ENCODE measurements around the gene PHACTR3. TPM values are rescaled to one million over a fixed set of nuclear protein-coding genes. Genes with fewer than 3 reads are reported as not detected.
A peak's percentile ranks its signal among the peaks of the same experiment; 100 is the strongest.

Gene PHACTR3
- total RNA-seq, 1 experiment from 2014 or later, result 30.6 TPM

DNA sequence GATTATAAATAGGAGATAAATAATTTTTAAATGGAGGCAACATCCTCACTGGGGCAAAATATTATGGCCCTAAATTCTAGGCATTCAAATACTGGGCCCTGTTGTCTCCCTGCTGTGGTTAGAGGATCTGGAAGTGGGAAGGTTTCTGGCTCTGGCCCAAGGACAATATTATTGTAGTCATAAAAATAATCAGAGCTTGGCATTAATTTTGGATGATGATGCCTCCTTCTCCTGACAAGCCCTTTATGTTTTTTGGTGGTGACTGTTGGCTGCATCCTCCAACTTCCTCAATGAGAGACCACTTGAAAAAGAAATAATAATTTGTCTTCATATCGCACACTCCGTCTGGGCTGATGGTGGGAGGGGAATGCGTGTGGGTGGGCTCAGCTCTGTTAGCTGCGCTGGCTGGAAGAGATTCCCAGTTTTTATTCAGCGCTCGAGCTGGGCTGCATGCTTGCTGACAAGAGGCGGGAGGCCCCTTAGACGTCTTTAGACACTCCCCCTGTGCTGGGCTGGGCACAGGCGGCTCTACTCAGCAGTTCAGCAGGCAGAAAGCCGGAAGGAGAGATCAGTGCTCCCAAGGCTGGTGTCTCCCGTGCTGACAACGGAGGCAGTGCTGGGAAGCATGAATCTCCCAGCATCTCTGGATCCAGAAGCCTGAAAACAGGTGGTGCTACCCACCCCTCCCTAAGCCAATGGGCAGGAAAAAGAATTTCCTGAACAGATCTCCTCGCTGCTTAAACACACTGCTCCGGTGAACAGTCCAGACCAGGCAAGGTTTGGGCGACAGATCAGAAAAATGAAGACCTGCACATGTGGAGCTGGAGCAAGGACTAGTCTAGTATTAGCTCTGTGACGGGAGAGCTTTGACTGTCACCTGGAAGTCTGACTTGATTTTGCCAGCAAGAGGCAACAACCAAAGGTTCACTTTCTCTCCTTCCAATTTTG, 231.4 kb downstream of the PHACTR3 start:
- no peaks in the 10 kb centered on the region for H4K20me1 ChIP-seq (ENCODE audit: low read length)
- no peaks in the 10 kb centered on the region for H3K27me3 ChIP-seq (ENCODE audit: low read length)
- POLR2A ChIA-PET (ENCODE audit: unreplicated experiment), result interaction anchor here (0.6 to 1.4 kb wide), 3 partner anchors 39 to 137 kb away, joined by 3 to 4 read pairs (median 4); no protein-coding TSS in a partner anchor
- ATAC-seq (peak; percentile 64), DNase-seq (peak; percentile 91)
- no peaks in the 10 kb centered on the region for H3K9me2 ChIP-seq (replicated peaks; ENCODE audit: low read length)
- intact Hi-C loops (cut with micrococcal nuclease), result loop anchor here (1.0 kb wide), 3 partner anchors 10 to 52 kb away; no protein-coding TSS in a partner anchor
- TSS peak; percentile 50 for BruUV-seq (replicated peaks)
- H2AFZ ChIP-seq (ENCODE audit: low read length), result peak overlapping the region; percentile 71
- H3K36me3 ChIP-seq (ENCODE audit: low read depth, low read length), result no peaks in the 10 kb centered on the region
- H3K4me1 ChIP-seq (ENCODE audit: insufficient read depth, low read length), result peaks cover 77% of the 10 kb centered on the region
- peak overlapping the region; percentile 76 for H3K4me3 ChIP-seq (ENCODE audit: low read length)
- CTCF ChIA-PET, result interaction anchor here (0.8 to 1.0 kb wide), 4 partner anchors 9 to 15 kb away, joined by 3 to 5 read pairs (median 4); no protein-coding TSS in a partner anchor
- TF ChIP-seq EZH2phosphoT487 (IDR thresholded peaks at IDR 0.05; ENCODE audit: borderline replicate concordance, low read length) (no peak), EZH2 (IDR thresholded peaks at IDR 0.05; ENCODE audit: low read length, unreplicated experiment) (no peak)
- TF ChIP-seq, protein P1, sequence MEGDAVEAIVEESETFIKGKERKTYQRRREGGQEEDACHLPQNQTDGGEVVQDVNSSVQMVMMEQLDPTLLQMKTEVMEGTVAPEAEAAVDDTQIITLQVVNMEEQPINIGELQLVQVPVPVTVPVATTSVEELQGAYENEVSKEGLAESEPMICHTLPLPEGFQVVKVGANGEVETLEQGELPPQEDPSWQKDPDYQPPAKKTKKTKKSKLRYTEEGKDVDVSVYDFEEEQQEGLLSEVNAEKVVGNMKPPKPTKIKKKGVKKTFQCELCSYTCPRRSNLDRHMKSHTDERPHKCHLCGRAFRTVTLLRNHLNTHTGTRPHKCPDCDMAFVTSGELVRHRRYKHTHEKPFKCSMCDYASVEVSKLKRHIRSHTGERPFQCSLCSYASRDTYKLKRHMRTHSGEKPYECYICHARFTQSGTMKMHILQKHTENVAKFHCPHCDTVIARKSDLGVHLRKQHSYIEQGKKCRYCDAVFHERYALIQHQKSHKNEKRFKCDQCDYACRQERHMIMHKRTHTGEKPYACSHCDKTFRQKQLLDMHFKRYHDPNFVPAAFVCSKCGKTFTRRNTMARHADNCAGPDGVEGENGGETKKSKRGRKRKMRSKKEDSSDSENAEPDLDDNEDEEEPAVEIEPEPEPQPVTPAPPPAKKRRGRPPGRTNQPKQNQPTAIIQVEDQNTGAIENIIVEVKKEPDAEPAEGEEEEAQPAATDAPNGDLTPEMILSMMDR (conservative IDR thresholded peaks at IDR 0.05; ENCODE audit: low read depth, low read length), result no peak
- H3K27ac ChIP-seq (ENCODE audit: low read length), result peak overlapping the region; percentile 53
- peaks cover 41% of the 10 kb centered on the region for H3K79me2 ChIP-seq (ENCODE audit: low read length)
- peak overlapping the region; percentile 92 for H3K4me2 ChIP-seq (ENCODE audit: low read length)
- peak overlapping the region; percentile 52 for H3K9ac ChIP-seq (ENCODE audit: low read length)
- no peaks in the 10 kb centered on the region for H3F3A ChIP-seq (ENCODE audit: low read length, unreplicated experiment)
- no peaks in the 10 kb centered on the region for H3K9me3 ChIP-seq (ENCODE audit: low read length)

DNA sequence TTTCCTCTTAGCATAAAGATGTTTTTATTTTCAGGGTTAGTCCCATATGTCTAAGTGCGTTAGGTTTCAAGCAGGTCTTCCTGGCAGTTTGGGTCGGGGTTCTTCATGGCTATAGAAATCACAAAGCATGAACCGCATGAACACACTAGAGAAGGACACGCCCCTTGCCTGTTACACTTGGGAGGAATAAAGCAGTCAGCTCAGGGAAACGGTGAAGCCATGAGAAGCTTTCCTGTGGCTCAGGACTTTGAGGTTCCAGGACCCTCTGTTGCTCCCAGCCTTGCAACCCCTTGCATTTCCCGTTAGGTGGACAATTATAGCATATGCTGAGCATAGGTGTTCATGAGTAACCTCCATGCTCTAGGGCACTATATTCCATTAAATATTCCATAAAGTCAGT, 232.4 kb downstream of the PHACTR3 start:
- POLR2A ChIA-PET (ENCODE audit: unreplicated experiment), result interaction anchor here (0.6 to 1.0 kb wide), 3 partner anchors 11 to 40 kb away, joined by 3 to 6 read pairs (median 5); no protein-coding TSS in a partner anchor

More for the DNA sequence above, 232.4 kb downstream of the PHACTR3 start:
- intact Hi-C loops (cut with micrococcal nuclease), result loop anchor here (1.0 kb wide), 1 partner anchor 9 kb away; no protein-coding TSS in a partner anchor
- peak overlapping the region; percentile 71; the same call in 1 of the 2 replicates for H2AFZ ChIP-seq (ENCODE audit: low read length)
- no peak overlapping the region for H3K27ac ChIP-seq (ENCODE audit: low read length)
- peak overlapping the region; percentile 52 for H3K9ac ChIP-seq (ENCODE audit: low read length)
- H3F3A ChIP-seq (ENCODE audit: low read length, unreplicated experiment), result no peaks in the 10 kb centered on the region
- no peak for TF ChIP-seq EZH2phosphoT487 (IDR thresholded peaks at IDR 0.05; ENCODE audit: borderline replicate concordance, low read length)
- TF ChIP-seq EZH2 (IDR thresholded peaks at IDR 0.05; ENCODE audit: low read length, unreplicated experiment), result no peak
- TF ChIP-seq, protein P1 (conservative IDR thresholded peaks at IDR 0.05; ENCODE audit: low read depth, low read length), result no peak
- H4K20me1 ChIP-seq (ENCODE audit: low read length), result no peaks in the 10 kb centered on the region
- BruUV-seq (replicated peaks), result no TSS peak
- no peaks in the 10 kb centered on the region for H3K9me2 ChIP-seq (replicated peaks; ENCODE audit: low read length)
- 0 out of 2 replicates have a peak, but pooled peaks cover 4% of the 10 kb centered on the region for H3K36me3 ChIP-seq (ENCODE audit: low read depth, low read length)
- peak; percentile 9 for ATAC-seq
- H3K9me3 ChIP-seq (ENCODE audit: low read length), result no peaks in the 10 kb centered on the region
- peaks cover 41% of the 10 kb centered on the region for H3K79me2 ChIP-seq (ENCODE audit: low read length)
- peak; percentile 53 for DNase-seq
- peak overlapping the region; percentile 76 for H3K4me3 ChIP-seq (ENCODE audit: low read length)
- H3K27me3 ChIP-seq (ENCODE audit: low read length), result no peaks in the 10 kb centered on the region
- peaks cover 67% of the 10 kb centered on the region for H3K4me1 ChIP-seq (ENCODE audit: insufficient read depth, low read length)
- H3K4me2 ChIP-seq (ENCODE audit: low read length), result peak overlapping the region; percentile 92
- CTCF ChIA-PET, result interaction anchor here (0.5 to 1.0 kb wide), 4 partner anchors 9 to 101 kb away, joined by 3 to 5 read pairs (median 4); no protein-coding TSS in a partner anchor
